Stomach (tissue), 4 donors: ENCODE results near the gene EHD4.

Experiments used
- POLR2A ChIP-seq, 4 donors: fragments of 450-650 bp; IDR thresholded peaks; one replicate each; pipeline ENCODE4 v1.6.1; 2016; ENCODE audit warnings: antibody characterized with exemption in 4 of 4, control low read depth in 2 of 4, mild to moderate bottlenecking in 1 of 4, moderate library complexity in 1 of 4
- POLR2AphosphoS5 ChIP-seq, 3 donors: sonication (generic); formaldehyde crosslinking; IDR thresholded peaks; one replicate each; pipeline ENCODE4 v1.6.1; 2016; ENCODE audit warnings: antibody characterized with exemption in 3 of 3
- TF ChIP-seq, protein P1 (sequence below), 7 experiments: fragments of 450-650 bp in 4 of 7; fragments of 200-600 bp in 3 of 7; sonication (generic) in 3 of 7; IDR thresholded peaks; one replicate each; pipeline ENCODE4 v1.5.1; 2016 to 2019; ENCODE audit warnings: antibody characterized with exemption in 7 of 7, control low read depth in 2 of 7, mild to moderate bottlenecking in 1 of 7

DNA sequence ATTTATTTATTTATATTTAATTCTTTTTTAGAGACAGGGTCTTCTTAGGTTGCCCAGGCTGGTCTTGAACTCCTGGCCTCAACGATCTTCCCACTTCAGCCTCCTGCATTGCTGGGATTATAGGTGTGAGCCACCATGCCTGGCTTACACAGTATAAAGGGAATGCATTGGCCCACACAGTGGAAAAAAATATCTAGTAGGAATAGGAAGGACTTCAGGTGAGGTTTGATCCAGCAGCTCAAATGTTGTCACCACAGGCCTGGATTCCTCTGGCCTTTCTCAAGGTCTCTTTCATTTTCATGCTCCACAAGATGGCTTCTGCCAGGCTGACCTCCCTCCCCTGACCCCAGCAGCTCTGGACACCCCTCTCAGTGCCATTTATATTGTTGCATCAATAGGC lies 76.4 kb downstream of the EHD4 start:
- TF ChIP-seq, protein P1, sequence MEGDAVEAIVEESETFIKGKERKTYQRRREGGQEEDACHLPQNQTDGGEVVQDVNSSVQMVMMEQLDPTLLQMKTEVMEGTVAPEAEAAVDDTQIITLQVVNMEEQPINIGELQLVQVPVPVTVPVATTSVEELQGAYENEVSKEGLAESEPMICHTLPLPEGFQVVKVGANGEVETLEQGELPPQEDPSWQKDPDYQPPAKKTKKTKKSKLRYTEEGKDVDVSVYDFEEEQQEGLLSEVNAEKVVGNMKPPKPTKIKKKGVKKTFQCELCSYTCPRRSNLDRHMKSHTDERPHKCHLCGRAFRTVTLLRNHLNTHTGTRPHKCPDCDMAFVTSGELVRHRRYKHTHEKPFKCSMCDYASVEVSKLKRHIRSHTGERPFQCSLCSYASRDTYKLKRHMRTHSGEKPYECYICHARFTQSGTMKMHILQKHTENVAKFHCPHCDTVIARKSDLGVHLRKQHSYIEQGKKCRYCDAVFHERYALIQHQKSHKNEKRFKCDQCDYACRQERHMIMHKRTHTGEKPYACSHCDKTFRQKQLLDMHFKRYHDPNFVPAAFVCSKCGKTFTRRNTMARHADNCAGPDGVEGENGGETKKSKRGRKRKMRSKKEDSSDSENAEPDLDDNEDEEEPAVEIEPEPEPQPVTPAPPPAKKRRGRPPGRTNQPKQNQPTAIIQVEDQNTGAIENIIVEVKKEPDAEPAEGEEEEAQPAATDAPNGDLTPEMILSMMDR (IDR thresholded peaks at IDR 0.05): no peak
- TF ChIP-seq POLR2A (IDR thresholded peaks at IDR 0.05): no peak
- no peak for TF ChIP-seq POLR2AphosphoS5 (IDR thresholded peaks at IDR 0.05)
